Measurements from ENCODE around the gene MRPL46.

- no peak for TF ChIP-seq EP300 (IDR thresholded peaks at IDR 0.05)
- TF ChIP-seq CTCF (IDR thresholded peaks at IDR 0.05), result peak in 5 of 7 experiments; percentile 17 to 47 (median 30)
- TF ChIP-seq POLR2AphosphoS5 (IDR thresholded peaks at IDR 0.05), result no peak
These were observed 16.9 kb downstream of the MRPL46 start for GRCh38 chr15:88450125-88450798.

Data from stomach (tissue), 4 donors.